ENCODE measurements around the gene CCDC27. TPM values are rescaled to one million over a fixed set of nuclear protein-coding genes. Genes with fewer than 3 reads are reported as not detected.

Gene CCDC27
- total and polyA plus RNA-seq, 2 of the 8 experiments (the other 6 are each of a cell fraction or from before 2014, with no cell fraction given), result 0.15 TPM; not detected in 1

DNA sequence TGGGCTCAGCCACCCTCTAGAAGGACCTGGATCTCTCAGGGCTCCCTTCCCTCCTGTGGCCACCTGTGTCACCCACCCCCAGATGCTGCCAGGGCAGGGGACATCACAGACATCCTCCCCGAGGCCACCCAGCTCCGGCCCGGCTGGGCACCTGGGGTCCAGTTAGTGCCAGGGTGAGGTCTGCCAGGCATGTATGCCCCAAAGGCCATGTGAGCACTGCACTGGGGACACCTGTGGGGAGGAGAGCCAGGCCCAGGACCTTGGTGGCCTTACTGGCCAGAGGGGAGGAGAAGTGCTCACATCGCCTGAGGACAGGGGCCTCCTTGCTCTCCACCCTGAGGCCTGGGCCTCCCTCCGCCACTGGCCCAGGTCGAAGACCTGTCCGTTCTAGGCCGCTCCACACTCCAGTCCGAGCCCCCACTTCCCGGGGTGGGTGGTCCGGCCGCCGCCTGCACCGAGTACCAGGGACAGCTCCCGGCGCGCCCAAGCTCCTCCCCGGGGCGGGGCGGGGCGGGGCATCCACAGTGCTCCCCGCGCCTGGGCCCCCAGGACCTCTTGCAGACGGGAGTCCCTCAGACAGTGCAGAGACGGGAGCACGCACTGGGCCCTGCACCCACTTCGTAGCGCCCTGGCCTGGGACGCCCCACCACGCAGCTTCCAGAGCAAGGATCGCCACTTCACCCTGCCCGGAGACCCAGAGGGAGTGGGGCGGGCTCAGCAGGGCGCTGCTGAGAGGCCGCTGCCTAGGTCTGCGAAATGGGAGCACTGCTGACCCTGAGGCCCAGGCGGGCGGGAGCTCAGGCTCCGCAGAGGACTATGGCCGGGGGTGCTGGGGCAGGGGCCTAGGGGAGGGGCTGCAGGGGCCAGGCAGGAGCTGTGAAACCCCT, 34.3 kb upstream of the CCDC27 start (continued):
- TF ChIP-seq SIN3A (conservative IDR thresholded peaks at IDR 0.05 in 1 of 2, IDR thresholded peaks at IDR 0.05 in 1 of 2; ENCODE audit: low read depth in 1 of 2, low read length in 2 of 2) (0 out of 4 replicates have a peak, but pooled peaks have one; percentile 36 to 43), MAFK (IDR thresholded peaks at IDR 0.05; ENCODE audit: low read depth, low read length) (no peak), PHF8 (conservative IDR thresholded peaks at IDR 0.05; ENCODE audit: low read depth, low read length) (no peak), CHD1 (IDR thresholded peaks at IDR 0.05; ENCODE audit: low read depth, low read length) (no peak), BRCA1 (IDR thresholded peaks at IDR 0.05; ENCODE audit: low read depth, low read length) (no peak), RFX5 (IDR thresholded peaks at IDR 0.05; ENCODE audit: borderline replicate concordance, low read depth, low read length) (no peak), NANOG (IDR thresholded peaks at IDR 0.05; ENCODE audit: insufficient read depth, low read depth, low read length, poor library complexity, severe bottlenecking) (no peak), SRF (IDR thresholded peaks at IDR 0.05; ENCODE audit: low read depth, low read length) (no peak), BCL11A (IDR thresholded peaks at IDR 0.05; ENCODE audit: low read depth in 2 of 2, low read length in 2 of 2) (no peak)

Measured in H1 (cell line).